ENCODE results near the gene PLSCR3. TPM values are rescaled to one million over a fixed set of nuclear protein-coding genes. Genes with fewer than 3 reads are reported as not detected.

PLSCR3 gene
- total RNA-seq, 1 donor from 2014 or later, result 9.0 TPM

DNA sequence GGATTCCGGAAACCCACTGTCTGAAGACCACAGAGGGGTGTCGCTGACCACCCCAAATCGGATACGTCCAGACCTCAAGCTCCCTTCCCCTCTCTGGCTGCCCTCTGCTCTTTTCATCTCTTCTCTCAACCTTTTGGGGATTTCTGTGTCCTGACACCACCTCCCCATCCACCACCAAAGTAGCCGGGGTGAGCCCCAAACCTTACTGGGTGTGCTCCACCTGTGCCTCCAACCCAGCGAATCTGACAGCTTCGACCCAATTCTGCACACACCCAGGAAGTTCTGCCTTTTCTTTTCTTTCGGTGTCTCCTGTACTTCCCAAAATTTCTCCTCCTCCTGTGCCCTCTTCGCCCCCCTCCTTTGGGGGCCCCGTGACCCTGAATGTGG is 41.8 kb downstream of the PLSCR3 start:
- no peak for FAIRE-seq

DNA sequence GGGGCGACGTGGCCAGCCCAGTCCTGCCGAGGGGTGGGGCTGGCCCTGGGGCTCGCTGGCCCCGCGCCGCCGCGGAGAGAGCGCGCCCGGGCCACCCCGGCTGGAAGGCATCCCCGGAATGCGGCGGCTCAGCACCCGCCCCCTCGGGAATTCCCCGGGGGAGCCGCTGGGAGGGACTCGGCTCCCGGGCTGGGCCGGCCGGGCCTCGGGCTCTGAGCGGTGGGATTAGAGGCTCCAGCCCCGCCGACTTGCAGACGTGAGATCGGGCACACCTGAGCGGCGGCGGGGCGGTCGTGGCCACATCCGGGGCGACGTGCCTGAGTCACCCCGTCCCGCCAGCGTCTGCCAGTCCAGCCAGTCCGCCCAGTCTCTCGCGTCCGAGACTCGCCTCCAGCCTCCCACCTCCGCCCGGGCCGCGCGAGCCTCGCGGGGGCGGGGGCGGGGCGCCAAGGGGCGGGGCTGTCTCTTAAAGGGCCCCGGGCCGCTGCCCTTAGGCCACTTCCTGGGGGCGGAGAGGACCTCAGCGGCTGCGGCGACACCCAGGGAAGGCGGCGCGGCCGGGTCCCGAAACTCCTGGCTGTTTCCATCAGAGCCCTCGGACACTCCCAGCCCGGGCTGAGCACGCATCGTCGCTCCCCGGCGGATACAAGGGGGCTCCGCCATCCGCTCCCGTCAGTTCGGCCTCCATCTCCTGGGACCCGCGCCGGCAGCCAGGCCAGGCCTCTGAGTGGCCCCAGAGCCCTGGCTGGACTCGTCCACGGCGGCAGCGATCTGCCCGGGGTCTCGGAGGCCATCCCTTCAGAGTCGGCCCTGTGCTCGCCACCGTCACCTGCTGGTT is 42.4 kb downstream of the PLSCR3 start, which contains the start of gene KCTD11:
TSS of gene KCTD11 (plus strand) at position 498 of the 838 bp plus-strand sequence.
- Histone ChIP-seq H3K4me3 (ENCODE audit: low read depth, low read length) (peak within 1 kb of the TSS; percentile 96), H3K27me3 (ENCODE audit: control insufficient read depth, insufficient read depth, low read length) (no peaks in the 10 kb centered on the region), H3K36me3 (ENCODE audit: control insufficient read depth, insufficient read depth, low read length) (no peaks in the 10 kb centered on the region)
- TF ChIP-seq, protein P1, sequence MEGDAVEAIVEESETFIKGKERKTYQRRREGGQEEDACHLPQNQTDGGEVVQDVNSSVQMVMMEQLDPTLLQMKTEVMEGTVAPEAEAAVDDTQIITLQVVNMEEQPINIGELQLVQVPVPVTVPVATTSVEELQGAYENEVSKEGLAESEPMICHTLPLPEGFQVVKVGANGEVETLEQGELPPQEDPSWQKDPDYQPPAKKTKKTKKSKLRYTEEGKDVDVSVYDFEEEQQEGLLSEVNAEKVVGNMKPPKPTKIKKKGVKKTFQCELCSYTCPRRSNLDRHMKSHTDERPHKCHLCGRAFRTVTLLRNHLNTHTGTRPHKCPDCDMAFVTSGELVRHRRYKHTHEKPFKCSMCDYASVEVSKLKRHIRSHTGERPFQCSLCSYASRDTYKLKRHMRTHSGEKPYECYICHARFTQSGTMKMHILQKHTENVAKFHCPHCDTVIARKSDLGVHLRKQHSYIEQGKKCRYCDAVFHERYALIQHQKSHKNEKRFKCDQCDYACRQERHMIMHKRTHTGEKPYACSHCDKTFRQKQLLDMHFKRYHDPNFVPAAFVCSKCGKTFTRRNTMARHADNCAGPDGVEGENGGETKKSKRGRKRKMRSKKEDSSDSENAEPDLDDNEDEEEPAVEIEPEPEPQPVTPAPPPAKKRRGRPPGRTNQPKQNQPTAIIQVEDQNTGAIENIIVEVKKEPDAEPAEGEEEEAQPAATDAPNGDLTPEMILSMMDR (IDR thresholded peaks at IDR 0.05; ENCODE audit: insufficient read depth, low read length, severe bottlenecking), result peak; percentile 87
- FAIRE-seq (no peak), DNase-seq (ENCODE audit: low read depth) (peak; percentile 91)

More for the DNA sequence above, 41.8 kb downstream of the PLSCR3 start:
- TF ChIP-seq, protein P1 (IDR thresholded peaks at IDR 0.05; ENCODE audit: insufficient read depth, low read length, severe bottlenecking), result no peak
- no peak for DNase-seq (ENCODE audit: low read depth)
- peak overlapping the region; percentile 96 for H3K4me3 ChIP-seq (ENCODE audit: low read depth, low read length)
- no peaks in the 10 kb centered on the region for H3K27me3 ChIP-seq (ENCODE audit: control insufficient read depth, insufficient read depth, low read length)
- no peaks in the 10 kb centered on the region for H3K36me3 ChIP-seq (ENCODE audit: control insufficient read depth, insufficient read depth, low read length)

DNA sequence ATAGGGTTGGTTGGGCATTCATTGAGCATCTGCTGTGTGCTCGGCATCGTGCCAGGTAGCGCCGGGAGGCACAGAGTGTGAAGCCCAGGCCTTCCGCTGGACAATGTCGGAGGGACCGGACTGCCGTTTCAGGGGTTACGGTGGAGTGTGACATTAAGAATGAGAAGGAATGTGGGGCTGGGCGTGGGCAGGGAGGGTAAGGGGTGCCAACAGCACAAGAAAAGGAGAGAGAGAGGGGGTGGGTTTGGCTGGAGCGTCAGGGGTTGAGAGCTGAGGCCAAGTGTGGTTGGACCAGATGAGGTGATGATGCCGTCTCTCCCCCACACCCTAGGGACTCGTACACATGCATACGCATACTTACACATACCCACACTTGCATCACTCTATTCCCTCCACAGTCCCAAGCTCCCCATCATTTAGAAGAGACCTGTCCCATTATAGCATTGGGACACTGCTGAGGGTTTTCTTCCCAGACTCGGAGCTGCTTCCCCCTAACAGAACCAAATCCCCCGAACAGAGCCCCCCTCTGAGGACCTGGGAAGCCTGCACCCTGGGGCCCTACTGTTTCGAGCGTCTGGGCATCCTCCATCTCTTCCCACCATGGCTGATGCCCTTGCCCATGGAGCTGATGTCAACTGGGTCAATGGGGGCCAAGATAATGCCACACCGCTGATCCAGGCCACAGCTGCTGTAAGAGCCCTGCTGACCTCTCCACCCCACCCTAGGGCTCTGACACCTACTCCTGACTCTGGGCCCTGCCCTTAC is 45.7 kb downstream of the PLSCR3 start:
- no peaks in the 10 kb centered on the region for H3K27me3 ChIP-seq (ENCODE audit: control insufficient read depth, insufficient read depth, low read length)
- no peak for FAIRE-seq
- no peak overlapping the region for H3K4me3 ChIP-seq (ENCODE audit: low read depth, low read length)
- peak; percentile 46 for DNase-seq (ENCODE audit: low read depth)
- no peaks in the 10 kb centered on the region for H3K36me3 ChIP-seq (ENCODE audit: control insufficient read depth, insufficient read depth, low read length)
- TF ChIP-seq, protein P1 (IDR thresholded peaks at IDR 0.05; ENCODE audit: insufficient read depth, low read length, severe bottlenecking), result no peak

DNA sequence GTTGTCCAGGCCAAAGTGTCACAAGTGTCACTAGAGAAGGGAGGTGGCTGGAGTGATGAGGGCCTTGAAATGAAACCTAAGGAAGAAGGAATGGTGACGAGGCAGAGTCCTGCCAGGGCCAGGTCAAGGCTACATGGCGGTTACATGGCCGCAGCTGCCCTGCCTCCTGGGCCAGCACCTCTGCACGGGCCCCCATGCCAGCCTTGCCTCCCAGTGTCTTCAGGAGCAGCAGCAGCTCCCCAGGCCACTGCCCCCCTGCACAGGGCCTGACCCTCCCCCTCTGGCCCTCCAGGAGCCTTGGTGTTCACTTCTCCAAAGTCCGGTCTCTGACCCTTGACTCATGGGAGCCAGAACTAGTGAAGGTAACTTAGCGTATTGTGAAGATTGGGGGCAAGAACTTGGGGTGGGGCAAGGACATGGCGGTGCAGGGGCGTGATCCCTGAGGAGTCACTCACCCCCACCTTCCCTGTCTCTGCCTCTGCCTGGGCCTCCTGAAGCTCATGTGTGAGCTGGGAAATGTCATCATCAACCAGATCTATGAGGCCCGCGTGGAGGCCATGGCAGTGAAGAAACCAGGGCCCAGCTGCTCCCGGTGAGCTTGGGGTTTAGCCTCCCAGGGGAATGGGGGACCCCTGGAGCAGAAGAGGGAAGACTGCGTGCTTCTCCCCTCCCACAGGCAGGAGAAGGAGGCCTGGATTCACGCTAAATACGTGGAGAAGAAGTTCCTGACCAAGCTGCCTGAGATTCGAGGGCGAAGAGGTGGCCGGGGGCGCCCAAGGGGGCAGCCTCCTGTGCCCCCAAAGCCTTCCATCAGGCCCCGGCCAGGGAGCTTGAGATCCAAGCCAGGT is 46.5 kb downstream of the PLSCR3 start:
- TF ChIP-seq, protein P1 (IDR thresholded peaks at IDR 0.05; ENCODE audit: insufficient read depth, low read length, severe bottlenecking), result no peak
- no peaks in the 10 kb centered on the region for H3K36me3 ChIP-seq (ENCODE audit: control insufficient read depth, insufficient read depth, low read length)
- no peak overlapping the region for H3K4me3 ChIP-seq (ENCODE audit: low read depth, low read length)
- H3K27me3 ChIP-seq (ENCODE audit: control insufficient read depth, insufficient read depth, low read length), result peaks cover 1% of the 10 kb centered on the region
- no peak for FAIRE-seq
- DNase-seq (ENCODE audit: low read depth), result no peak

DNA sequence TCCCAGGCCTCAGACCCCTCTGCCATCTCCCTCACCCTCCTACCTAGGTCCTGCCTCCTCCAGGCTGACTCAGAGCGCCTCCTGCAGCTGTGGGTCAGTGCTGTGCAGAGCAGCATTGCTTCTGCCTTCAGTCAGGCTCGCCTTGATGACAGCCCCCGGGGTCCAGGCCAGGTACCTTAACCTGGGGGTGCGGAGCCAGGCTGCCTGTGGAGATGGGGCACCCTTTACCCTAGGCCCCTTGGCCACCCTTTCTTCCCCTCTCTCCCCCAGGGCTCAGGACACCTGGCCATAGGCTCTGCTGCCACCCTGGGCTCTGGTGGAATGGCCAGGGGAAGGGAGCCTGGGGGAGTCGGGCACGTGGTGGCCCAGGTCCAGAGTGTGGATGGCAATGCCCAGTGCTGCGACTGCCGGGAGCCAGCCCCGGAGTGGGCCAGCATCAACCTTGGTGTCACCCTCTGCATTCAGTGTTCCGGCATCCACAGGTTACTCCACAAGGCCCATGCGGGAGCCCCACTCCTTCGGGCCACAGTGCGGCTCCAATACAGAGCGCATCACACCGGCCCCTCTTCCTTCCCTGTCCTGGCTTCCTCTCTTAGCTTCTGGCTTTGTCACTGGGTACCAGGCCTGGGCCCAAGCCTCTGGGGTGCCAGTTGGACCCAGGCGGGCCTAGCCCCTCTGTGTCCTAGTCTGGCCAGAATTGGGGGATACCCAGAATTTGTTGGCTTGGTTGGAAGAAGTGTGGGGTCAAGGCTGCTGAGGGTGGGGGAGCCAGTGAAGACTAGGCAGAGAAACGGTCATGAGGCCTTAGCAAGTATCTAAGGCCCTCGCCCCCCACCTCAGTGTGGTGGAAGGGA is 47.3 kb downstream of the PLSCR3 start:
- peaks cover 1% of the 10 kb centered on the region for H3K27me3 ChIP-seq (ENCODE audit: control insufficient read depth, insufficient read depth, low read length)
- no peak overlapping the region for H3K4me3 ChIP-seq (ENCODE audit: low read depth, low read length)
- TF ChIP-seq, protein P1 (IDR thresholded peaks at IDR 0.05; ENCODE audit: insufficient read depth, low read length, severe bottlenecking), result no peak
- H3K36me3 ChIP-seq (ENCODE audit: control insufficient read depth, insufficient read depth, low read length), result no peaks in the 10 kb centered on the region
- DNase-seq (ENCODE audit: low read depth), result no peak
- FAIRE-seq, result no peak
